RKO (cell line): ENCODE data around the gene DLG2.

ENCODE experiments used
- DNase-seq: peaks from one replicate; pipeline ENCODE4 v3.0.0-alpha.2; 2016; ENCODE audit warnings: low spot score

DLG2 gene

GRCh38 chr11:85109141-85109540 is 518.0 kb downstream of the DLG2 start:
- no peak for DNase-seq

GRCh38 chr11:85105868-85106267 is 521.3 kb downstream of the DLG2 start:
- DNase-seq, result no peak

GRCh38 chr11:85099522-85099921 is 527.6 kb downstream of the DLG2 start:
- DNase-seq, result no peak

DNA sequence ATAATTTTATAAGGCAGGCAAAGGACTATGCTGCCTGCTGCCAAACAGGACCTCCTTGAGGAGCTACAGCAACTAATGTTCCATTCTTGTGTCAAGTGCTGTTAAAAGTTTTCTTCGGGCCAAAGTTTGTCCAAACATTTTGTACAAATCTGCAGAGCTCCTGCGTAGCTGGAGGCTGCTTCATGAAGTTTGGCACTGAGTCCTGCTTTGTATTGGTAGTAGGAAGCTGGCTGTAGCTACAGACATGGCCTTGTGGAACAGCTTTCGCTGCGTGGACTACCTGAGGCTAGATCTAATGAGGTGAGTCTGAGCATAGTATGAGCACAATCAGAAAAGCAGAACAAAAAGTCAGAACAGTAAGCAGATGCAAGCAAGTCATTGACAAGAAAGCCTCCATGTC is 528.1 kb downstream of the DLG2 start:
- DNase-seq, result no peak

DNA sequence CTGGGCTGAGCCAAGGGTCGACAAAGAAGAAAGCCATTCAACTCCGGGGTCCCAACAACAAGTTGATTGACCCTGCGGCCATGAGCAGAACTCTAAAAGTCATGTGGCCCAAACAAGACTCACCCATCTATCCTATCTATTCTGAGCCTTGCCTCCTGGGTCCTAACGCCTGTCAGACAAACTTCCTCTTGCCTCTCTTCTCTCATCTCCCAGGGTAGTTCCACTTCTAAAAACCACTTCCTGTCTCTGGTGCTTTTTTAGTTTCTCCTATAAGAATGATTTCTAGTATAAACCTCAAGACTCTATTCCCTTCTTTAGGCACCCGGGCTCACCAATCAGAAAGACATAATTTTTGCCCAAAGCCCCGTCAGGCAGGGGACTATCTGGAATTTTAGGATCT is 530.2 kb downstream of the DLG2 start:
- DNase-seq, result no peak

GRCh38 chr11:85095239-85095638 is 531.9 kb downstream of the DLG2 start:
- DNase-seq, result no peak

DNA sequence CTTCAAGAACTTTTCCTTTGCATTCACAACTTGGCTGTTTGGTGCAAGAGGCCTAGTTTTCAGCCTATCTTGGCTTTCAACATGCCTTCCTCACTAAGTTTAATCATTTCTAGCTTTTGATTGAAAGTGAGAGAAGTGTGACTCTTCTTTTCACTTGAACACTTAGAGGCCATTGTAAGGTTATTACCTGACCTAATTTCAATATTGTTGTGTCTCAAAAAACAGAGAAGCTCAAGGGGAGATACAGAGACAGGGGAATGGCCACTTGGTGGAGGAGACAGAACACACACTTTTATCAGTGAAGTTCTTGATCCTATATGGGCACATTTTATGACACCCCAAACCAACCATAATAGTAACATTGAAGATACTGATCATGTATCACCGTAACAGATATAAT is 532.3 kb downstream of the DLG2 start:
- no peak for DNase-seq

DNA sequence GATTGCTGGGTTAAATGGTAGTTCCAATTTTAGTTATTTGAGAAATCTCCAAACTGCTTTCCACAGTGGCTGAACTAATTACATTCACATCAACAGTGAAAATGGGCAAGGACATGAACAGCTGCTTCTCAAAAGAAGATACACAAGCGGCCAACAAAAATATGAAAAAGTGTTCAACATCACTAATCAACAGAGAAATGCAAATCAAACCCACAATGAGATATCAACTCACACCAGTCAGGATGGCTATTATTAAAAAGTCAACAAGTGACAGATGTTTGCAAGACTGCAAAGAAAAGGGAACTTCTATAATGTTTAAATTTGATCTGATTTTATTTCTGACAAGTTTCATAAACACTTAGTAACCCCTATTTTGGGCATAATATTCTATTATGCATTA is 537.5 kb downstream of the DLG2 start:
- no peak for DNase-seq

DNA sequence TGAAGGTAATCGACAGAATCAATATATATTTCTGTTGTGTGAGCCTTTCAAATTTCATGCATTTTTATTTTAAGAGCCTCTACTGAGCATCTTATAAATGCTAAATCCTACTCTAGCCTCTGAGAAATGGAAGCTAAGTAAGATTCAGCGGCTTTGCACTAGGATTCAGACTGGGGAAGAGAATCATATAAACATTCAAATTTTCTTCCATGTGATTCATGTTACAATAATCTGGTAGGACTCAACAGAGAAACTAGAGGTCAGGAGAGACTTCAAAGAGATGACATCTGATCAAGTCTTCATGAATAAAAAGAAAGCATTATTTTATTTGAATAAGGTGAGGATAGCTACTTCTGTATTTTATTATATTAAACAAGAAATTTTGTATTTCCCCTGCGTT is 538.9 kb downstream of the DLG2 start:
- no peak for DNase-seq

GRCh38 chr11:85086504-85087284 is 540.5 kb downstream of the DLG2 start:
- DNase-seq, result no peak

- no peak for DNase-seq
Observed at GRCh38 chr11:85076535-85077330, 550.4 kb downstream of the DLG2 start.

- DNase-seq, result no peak
Observed at GRCh38 chr11:85062659-85063058, 564.5 kb downstream of the DLG2 start.

- no peak for DNase-seq
Observed at GRCh38 chr11:85052636-85053035, 574.5 kb downstream of the DLG2 start.

DNA sequence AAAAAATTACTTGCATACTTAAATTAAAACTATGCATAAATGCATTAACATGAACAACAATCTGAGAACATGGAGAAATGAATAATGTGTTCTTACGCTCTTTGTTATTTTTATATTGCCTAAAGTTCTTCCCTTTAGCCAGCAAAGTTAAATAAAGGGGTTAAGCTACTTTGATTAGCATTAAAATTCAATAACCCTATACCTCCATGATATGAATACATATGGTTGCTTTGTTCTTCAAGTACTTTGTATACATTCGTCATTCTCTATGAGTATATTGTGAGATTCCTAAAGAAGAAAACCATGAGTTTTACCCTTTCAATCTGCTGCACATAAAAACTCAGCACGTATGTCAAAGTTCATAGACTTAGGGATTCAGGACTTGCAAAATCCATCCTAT is 578.3 kb downstream of the DLG2 start:
- DNase-seq, result no peak

DNA sequence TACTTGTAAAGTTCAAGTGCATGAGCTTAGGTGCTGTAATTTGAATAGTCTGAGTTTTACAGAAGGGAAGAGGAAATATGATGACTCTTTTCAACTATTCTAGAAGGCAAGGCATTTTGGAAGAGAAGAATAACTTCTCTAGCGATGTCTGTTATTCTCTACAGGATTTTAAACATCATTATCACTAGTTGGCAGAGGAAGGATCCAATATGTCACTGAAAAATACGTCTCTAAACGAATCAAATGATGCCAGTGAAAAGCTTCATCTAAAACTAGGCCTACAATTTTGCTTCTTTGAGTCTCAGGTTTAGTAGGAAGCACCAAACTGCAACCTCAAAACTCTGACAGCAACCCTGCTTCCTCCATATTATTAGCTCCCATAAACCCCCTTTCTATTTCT is 581.4 kb downstream of the DLG2 start:
- no peak for DNase-seq

DNA sequence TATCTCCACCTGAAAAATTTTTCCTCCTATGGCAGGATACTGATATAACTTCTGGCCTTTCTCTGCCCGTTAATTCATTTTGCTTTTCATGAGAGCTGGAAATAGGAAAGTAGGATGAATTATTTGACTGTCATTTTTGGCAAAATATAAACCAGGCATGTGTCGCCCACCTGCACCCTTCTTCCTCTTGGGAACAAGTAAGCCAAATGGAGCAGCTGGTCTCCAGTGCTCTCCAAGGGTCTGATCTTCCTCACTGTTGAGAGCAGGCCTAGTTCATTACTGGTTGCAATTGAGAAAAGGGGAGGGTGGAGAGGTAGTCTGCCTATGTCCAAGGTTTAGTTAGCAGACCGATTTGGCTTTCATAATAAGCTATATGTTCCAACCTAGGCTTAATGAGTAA is 582.2 kb downstream of the DLG2 start:
- DNase-seq, result no peak

- no peak for DNase-seq
Observed at GRCh38 chr11:85042361-85042760, 584.8 kb downstream of the DLG2 start.

DNA sequence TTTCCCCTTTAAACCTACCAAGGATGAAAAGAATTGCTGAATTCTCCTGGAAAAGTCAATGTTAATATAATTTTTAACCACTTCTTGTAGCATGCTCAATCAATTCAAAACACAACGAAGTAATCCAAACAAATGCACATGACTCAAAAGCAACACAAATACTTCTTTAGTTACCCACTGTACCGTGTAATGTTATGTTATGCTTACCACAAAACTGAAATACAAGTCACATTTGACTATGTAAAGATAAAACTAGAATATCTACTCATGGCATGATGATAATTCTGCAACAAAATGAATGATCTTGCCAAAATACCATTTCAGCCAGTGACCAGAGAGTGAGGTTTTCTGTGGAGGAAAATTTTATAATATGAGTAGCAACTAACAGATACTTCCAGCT is 587.0 kb downstream of the DLG2 start:
- DNase-seq, result no peak

- no peak for DNase-seq
Observed at GRCh38 chr11:85029964-85030363, 597.2 kb downstream of the DLG2 start.

DNA sequence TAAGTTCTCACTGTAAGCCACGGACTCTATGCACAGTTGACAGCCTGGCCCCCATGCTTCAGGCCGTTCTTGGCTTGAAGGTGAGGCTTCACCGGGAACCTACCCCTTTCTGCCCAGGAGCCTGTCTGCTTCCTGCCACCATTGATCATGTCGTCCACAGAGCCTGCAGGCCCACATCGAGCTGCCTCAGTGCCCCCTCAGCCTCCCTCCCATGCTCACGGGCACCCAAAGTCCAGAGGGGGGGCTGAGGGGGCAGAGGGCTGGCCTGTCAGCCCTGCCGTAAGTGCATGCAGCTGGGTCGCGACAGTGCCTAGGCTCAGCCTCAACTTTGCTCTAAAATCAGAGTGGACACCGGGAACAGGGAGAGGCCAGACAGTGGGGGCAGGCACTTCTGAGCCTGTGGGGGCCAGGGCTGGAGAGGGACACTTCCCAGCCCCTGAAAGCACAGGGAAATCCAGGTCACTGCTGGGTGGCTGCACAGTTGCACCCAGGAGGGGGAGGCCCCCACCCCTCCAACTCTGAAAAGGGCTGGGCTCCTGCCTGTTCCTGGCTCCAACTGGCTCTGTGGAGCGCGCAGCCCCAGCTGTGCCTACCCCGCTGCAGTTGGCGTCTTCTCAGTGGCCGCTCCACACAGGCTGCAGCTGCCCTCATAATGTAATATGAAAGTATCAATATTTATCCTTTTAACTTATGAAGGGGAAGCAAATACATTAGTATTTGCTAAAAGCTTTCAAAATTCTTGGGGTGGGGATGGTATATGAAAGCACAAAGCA is 598.6 kb downstream of the DLG2 start:
- DNase-seq, result no peak

DNA sequence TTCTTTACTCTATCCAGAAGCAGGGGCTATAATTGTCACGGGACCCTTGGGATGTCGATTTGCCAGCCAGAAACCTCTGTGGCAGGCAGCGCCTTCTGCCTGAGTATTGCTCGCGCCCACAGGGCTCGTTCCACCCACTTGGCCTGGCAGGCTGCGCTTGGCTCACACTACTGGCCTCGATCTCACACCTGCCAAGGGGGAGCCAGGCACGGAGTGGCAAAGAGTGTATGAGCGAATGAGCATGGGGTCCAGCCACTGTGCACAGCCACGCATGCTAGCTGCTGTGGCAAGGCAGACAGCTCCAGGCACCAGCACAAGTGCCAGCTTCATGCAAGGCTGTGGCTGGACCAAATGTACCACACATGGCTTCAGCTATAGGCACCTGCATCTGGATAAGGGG is 599.8 kb downstream of the DLG2 start:
- DNase-seq, result no peak

DNA sequence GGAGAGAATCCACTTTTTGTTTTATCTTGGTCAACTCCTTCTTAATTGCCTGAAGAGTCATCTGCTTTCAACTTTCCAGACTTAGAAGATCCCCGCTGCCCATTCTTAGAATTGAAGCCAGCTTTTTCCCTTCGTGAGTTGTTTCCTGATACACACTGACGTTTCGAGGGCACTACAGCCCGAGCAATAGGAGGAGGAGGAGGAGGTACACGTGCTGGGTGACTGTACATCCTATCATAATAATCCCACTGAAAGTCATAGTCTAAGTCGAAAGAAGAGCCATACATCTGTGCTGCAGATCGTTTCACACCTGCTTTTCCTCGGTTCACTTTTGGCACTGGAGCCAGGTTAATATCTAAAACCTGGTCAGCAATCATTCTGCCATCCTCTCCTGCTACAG is 606.1 kb downstream of the DLG2 start:
- DNase-seq, result no peak

- DNase-seq, result no peak
Observed at GRCh38 chr11:84993386-84993785, 633.8 kb downstream of the DLG2 start.
